Activated CD4-positive, alpha-beta T cell treated with anti-CD3 and anti-CD28 coated beads for 36 hours (primary cell): ENCODE measurements around the gene S100A7. TPM values are rescaled to one million over a fixed set of nuclear protein-coding genes. Genes with fewer than 3 reads are reported as not detected.
"Not testable (repeated sequence)": the region's sequence is repeated elsewhere in the genome, so short reads cannot be mapped to it uniquely, and the experiment has no call there.

Source experiments
- ATAC-seq: fragments of 200-7000 bp; cut with Tn5 transposase; one replicate; pipeline ENCODE4 v1.10.0; 2021; ENCODE audit warnings: mild to moderate bottlenecking, moderate library complexity
- CTCF ChIA-PET: fragments of 350-600 bp; sonication (Branson Sonifier 250); formaldehyde crosslinking; loops from one replicate; lab custom pipeline; 2021; ENCODE audit warnings: antibody characterized with exemption; lab: Charles Lee
- POLR2A ChIA-PET: fragments of 350-600 bp; sonication (Branson Sonifier 250); formaldehyde crosslinking; loops from one replicate; lab custom pipeline; 2021; ENCODE audit warnings: antibody characterized with exemption, inconsistent platforms; lab: Charles Lee
- DNase-seq: peaks from one replicate; pipeline ENCODE4 v3.0.0-alpha.2; 2020
- H3K27ac Mint-ChIP-seq: one replicate; pipeline ENCODE4 v1.8.0; 2021; ENCODE audit warnings: mixed read lengths
- H3K27me3 Mint-ChIP-seq: one replicate; pipeline ENCODE4 v1.8.0; 2021; ENCODE audit warnings: mixed read lengths
- H3K36me3 Mint-ChIP-seq: one replicate; pipeline ENCODE4 v1.8.0; 2021; ENCODE audit warnings: low read depth, mixed read lengths
- H3K4me1 Mint-ChIP-seq: one replicate; pipeline ENCODE4 v1.8.0; 2021; ENCODE audit warnings: mixed read lengths
- H3K4me3 Mint-ChIP-seq: one replicate; pipeline ENCODE4 v1.8.0; 2021; ENCODE audit warnings: mild to moderate bottlenecking, moderate library complexity, mixed read lengths
- H3K9me3 Mint-ChIP-seq: one replicate; pipeline ENCODE4 v1.8.0; 2021; ENCODE audit warnings: low read depth, mixed read lengths
- intact Hi-C, 2 experiments: fragments of 100-400 bp; cut with DNase I in 1 of 2; cut with micrococcal nuclease in 1 of 2; formaldehyde crosslinking; loops; one replicate each; pipeline versions ENCODE4 v1.14.2 to v1.15.1; 2022 to 2024; cut with DNase I, micrococcal nuclease
- total RNA-seq, 2 experiments: library from RNA; stranded (reverse); gene quantifications; one replicate each; pipeline ENCODE4 v1.2.3, GENCODE V29; 2021

S100A7 gene
- total RNA-seq, 2 experiments from 2014 or later: not detected

GRCh38 chr1:153430561-153430960, 29.9 kb downstream of the S100A7 start:
- Mint-ChIP-seq H3K4me1 (no peaks in the 10 kb centered on the region), H3K4me3 (no peak overlapping the region), H3K9me3 (no peaks in the 10 kb centered on the region), H3K27me3 (peaks cover 11% of the 10 kb centered on the region), H3K27ac (no peak overlapping the region), H3K36me3 (no peaks in the 10 kb centered on the region)
- POLR2A ChIA-PET: interaction anchor here (0.6 kb wide), 1 partner anchor 341 kb away, joined by 3 read pairs; no protein-coding TSS in a partner anchor
- CTCF ChIA-PET: interaction anchor here (0.8 kb wide), 1 partner anchor 35 kb away, joined by 4 read pairs; no protein-coding TSS in a partner anchor
- intact Hi-C loops: no loop called here
- DNase-seq: no peak
- no peak for ATAC-seq

GRCh38 chr1:153430166-153430553, 30.3 kb downstream of the S100A7 start:
- intact Hi-C loops: no loop called here
- H3K9me3 Mint-ChIP-seq: no peaks in the 10 kb centered on the region
- ChIA-PET CTCF (interaction anchor here (0.8 kb wide), 1 partner anchor 35 kb away, joined by 4 read pairs; no protein-coding TSS in a partner anchor), POLR2A (interaction anchor here (0.6 kb wide), 2 partner anchors 232 to 341 kb away, joined by 3 to 5 read pairs; no protein-coding TSS in a partner anchor)
- DNase-seq (no peak), ATAC-seq (no peak)
- no peaks in the 10 kb centered on the region for H3K4me1 Mint-ChIP-seq
- H3K4me3 Mint-ChIP-seq: no peak overlapping the region
- no peaks in the 10 kb centered on the region for H3K36me3 Mint-ChIP-seq
- peaks cover 13% of the 10 kb centered on the region for H3K27me3 Mint-ChIP-seq
- no peak overlapping the region for H3K27ac Mint-ChIP-seq

- CTCF ChIA-PET: interaction anchor here (0.8 kb wide), 1 partner anchor 36 kb away, joined by 4 read pairs; no protein-coding TSS in a partner anchor
- DNase-seq: no peak
- Mint-ChIP-seq H3K9me3 (no peaks in the 10 kb centered on the region), H3K4me3 (no peak overlapping the region), H3K27ac (no peak overlapping the region), H3K27me3 (peaks cover 17% of the 10 kb centered on the region), H3K4me1 (no peaks in the 10 kb centered on the region), H3K36me3 (no peaks in the 10 kb centered on the region)
- intact Hi-C loops: no loop called here
- ATAC-seq: no peak
- POLR2A ChIA-PET: interaction anchor here (0.6 kb wide), 1 partner anchor 231 kb away, joined by 5 read pairs; no protein-coding TSS in a partner anchor
Measured at GRCh38 chr1:153429266-153430165, 30.9 kb downstream of the S100A7 start.

- DNase-seq (no peak), ATAC-seq (no peak)
- ChIA-PET CTCF (no interaction called here), POLR2A (no interaction called here)
- intact Hi-C loops: no loop called here
- Mint-ChIP-seq H3K4me3 (no peak overlapping the region), H3K9me3 (no peaks in the 10 kb centered on the region), H3K27ac (no peak overlapping the region), H3K36me3 (no peaks in the 10 kb centered on the region), H3K27me3 (peaks cover 20% of the 10 kb centered on the region), H3K4me1 (no peaks in the 10 kb centered on the region)
Measured at GRCh38 chr1:153428791-153429190, 31.7 kb downstream of the S100A7 start.

- ChIA-PET CTCF (no interaction called here), POLR2A (no interaction called here)
- Mint-ChIP-seq H3K27me3 (peaks cover 23% of the 10 kb centered on the region), H3K4me1 (no peaks in the 10 kb centered on the region), H3K9me3 (no peaks in the 10 kb centered on the region), H3K36me3 (no peaks in the 10 kb centered on the region), H3K4me3 (no peak overlapping the region), H3K27ac (no peak overlapping the region)
- ATAC-seq (no peak), DNase-seq (no peak)
- intact Hi-C loops: no loop called here
Measured at GRCh38 chr1:153428073-153428638, 32.3 kb downstream of the S100A7 start.

GRCh38 chr1:153426809-153427208, 33.6 kb downstream of the S100A7 start:
- ChIA-PET POLR2A (no interaction called here), CTCF (no interaction called here)
- H3K4me3 Mint-ChIP-seq: no peak overlapping the region
- H3K4me1 Mint-ChIP-seq: no peaks in the 10 kb centered on the region
- H3K36me3 Mint-ChIP-seq: no peaks in the 10 kb centered on the region
- no peaks in the 10 kb centered on the region for H3K9me3 Mint-ChIP-seq
- DNase-seq (no peak), ATAC-seq (no peak)
- H3K27ac Mint-ChIP-seq: no peak overlapping the region
- intact Hi-C loops: no loop called here
- H3K27me3 Mint-ChIP-seq: peaks cover 28% of the 10 kb centered on the region

- intact Hi-C loops: loop anchor here in 1 of 2 experiments (1.0 kb wide), 1 partner anchor 30 kb away; no protein-coding TSS in a partner anchor
- Mint-ChIP-seq H3K4me1 (no peaks in the 10 kb centered on the region), H3K4me3 (no peak overlapping the region), H3K9me3 (no peaks in the 10 kb centered on the region), H3K27me3 (peaks cover 41% of the 10 kb centered on the region), H3K27ac (no peak overlapping the region), H3K36me3 (no peaks in the 10 kb centered on the region)
- DNase-seq (peak; percentile 82), ATAC-seq (no peak)
- ChIA-PET POLR2A (no interaction called here), CTCF (no interaction called here)
Measured at GRCh38 chr1:153422450-153423068, 37.9 kb downstream of the S100A7 start.

GRCh38 chr1:153420306-153420705, 40.1 kb downstream of the S100A7 start:
- intact Hi-C loops: no loop called here
- no peak for DNase-seq
- no peak for ATAC-seq
- H3K36me3 Mint-ChIP-seq: no peaks in the 10 kb centered on the region
- no peaks in the 10 kb centered on the region for H3K9me3 Mint-ChIP-seq
- no peaks in the 10 kb centered on the region for H3K4me1 Mint-ChIP-seq
- no peak overlapping the region for H3K4me3 Mint-ChIP-seq
- POLR2A ChIA-PET: no interaction called here
- no peak overlapping the region for H3K27ac Mint-ChIP-seq
- H3K27me3 Mint-ChIP-seq: peaks cover 35% of the 10 kb centered on the region
- CTCF ChIA-PET: no interaction called here

GRCh38 chr1:153419436-153419793, 41.0 kb downstream of the S100A7 start:
- ATAC-seq, intact Hi-C loops, H3K4me3 Mint-ChIP-seq, DNase-seq, POLR2A ChIA-PET, H3K9me3 Mint-ChIP-seq, CTCF ChIA-PET, H3K27ac Mint-ChIP-seq, H3K4me1 Mint-ChIP-seq, H3K36me3 Mint-ChIP-seq: not testable (repeated sequence)
- H3K27me3 Mint-ChIP-seq: peaks cover 29% of the 10 kb centered on the region

GRCh38 chr1:153418758-153419435, 41.6 kb downstream of the S100A7 start:
- CTCF ChIA-PET, H3K9me3 Mint-ChIP-seq, intact Hi-C loops, ATAC-seq, H3K4me3 Mint-ChIP-seq, H3K4me1 Mint-ChIP-seq, POLR2A ChIA-PET, H3K27ac Mint-ChIP-seq, DNase-seq, H3K36me3 Mint-ChIP-seq: not testable (repeated sequence)
- H3K27me3 Mint-ChIP-seq: peaks cover 28% of the 10 kb centered on the region
